ENCODE measurements around the gene RSRC2. TPM values are rescaled to one million over a fixed set of nuclear protein-coding genes. Genes with fewer than 3 reads are reported as not detected.
"Not testable (repeated sequence)": the region's sequence is repeated elsewhere in the genome, so short reads cannot be mapped to it uniquely, and the experiment has no call there.

Gene RSRC2
- 32.8 TPM for total RNA-seq
- long read RNA-seq, transcript RSRC2-201 (10 exons, 3,520 nt), result major isoform, 5 of 26 reads
- long read RNA-seq, partial matches to known transcripts, result 1 of 26 reads
- long read RNA-seq, other reads (novel, unspliced or antisense), result 19 of 26 reads

DNA sequence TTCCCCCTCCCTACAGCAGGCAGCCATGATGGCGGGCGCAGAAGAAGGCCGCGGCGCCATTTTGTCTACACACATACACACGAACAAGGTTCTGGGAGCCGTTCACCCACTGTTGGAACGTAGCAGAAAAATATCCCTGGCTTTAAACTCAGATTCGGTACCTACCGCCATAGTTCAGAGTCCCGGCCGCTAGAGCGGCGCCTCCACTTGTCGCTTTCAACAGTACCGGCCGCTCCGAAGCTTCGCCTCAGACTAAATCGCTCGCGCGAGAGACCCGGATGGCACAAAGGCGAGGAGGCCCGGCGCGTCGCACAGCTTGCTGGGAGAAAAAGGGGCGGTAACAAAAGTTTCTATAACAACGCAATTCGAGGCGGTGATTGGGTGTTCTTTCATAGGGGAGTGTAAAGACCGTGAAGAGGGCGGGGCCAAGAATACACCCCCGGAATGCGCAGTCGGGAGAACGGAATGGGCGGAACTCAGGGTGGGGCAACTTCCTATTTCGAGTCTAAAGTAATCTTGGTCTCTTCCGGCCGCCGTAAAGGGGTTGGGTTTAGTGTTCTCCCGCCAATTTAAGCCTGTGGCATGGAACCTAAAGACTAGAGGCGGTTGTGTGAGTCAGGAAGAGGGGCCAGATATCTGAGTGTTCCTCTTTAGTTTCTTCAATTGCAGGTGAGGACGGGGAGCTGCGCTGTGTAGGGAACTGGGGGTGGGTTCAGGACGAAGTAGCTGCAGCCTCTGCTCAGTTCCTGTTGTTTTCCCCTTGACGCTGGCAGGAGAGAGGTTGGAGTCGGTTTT, at the start of gene RSRC2, which contains the start of gene KNTC1:
RSRC2 (minus strand) TSS at position 254 of the 795 bp plus-strand sequence; CDS start at position 171, 83 bp downstream.
KNTC1 (plus strand) TSS at position 567 of the 795 bp plus-strand sequence. CDS start 2,815 bp downstream, outside the sequence.
- peak; percentile 97 for DNase-seq (ENCODE audit: missing footprints)
- intact Hi-C loops (cut with DNase I), result loop anchor here (2.0 kb wide), 3 partner anchors 26 to 302 kb away; partner anchors contain the start of genes DENR and ZCCHC8
- ATAC-seq, result peak; percentile 99

GRCh38 chr12:122571821-122572220, 45.1 kb upstream of the RSRC2 start:
- DNase-seq (ENCODE audit: missing footprints) (no peak), ATAC-seq (no peak)
- intact Hi-C loops (cut with DNase I), result no loop called here

DNA sequence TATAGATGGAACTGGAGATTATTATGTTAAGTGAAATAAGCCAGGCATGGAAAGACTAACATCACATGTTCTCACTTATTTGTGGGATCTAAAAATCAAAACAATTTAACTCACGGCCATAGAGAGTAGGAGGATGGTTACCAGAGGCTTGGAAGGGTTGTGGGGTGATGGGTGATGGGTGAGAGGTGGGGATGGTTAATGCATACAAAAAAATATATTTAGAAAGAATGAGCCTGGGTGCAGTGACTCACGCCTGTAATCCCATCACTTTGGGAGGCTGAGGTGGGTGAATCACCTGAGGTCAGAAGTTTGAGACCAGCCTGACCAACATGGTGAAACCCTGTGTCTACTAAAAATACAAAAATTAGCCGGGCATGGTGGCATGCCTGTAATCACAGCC, 43.3 kb upstream of the RSRC2 start:
- DNase-seq (ENCODE audit: missing footprints); ATAC-seq; intact Hi-C loops (cut with DNase I): not testable (repeated sequence)

DNA sequence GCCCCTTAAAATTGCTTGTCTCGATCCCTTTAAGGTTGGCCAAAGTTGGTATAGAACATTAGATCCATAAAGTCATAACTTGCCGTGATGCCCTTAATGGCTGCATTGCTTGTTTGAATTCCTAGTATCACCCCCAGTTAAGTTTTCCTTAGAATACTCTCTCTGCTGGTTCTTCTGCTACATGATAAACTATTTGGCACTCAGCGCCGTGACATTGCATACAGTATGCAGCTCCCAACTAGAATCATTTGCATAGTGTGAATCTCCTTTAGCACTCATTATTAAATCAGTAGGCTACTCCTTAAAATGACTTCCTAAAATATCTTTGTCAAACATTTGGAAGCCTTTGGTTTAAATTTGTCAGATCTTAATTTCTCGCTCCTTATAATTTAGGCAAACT, 42.6 kb upstream of the RSRC2 start:
- no peak for ATAC-seq
- no peak for DNase-seq (ENCODE audit: missing footprints)
- intact Hi-C loops (cut with DNase I), result no loop called here

GRCh38 chr12:122566816-122567215, 40.1 kb upstream of the RSRC2 start:
- DNase-seq (ENCODE audit: missing footprints); intact Hi-C loops (cut with DNase I); ATAC-seq: not testable (repeated sequence)

GRCh38 chr12:122563361-122563760, 36.6 kb upstream of the RSRC2 start:
- DNase-seq (ENCODE audit: missing footprints) (no peak), ATAC-seq (no peak)
- intact Hi-C loops (cut with DNase I), result no loop called here

GRCh38 chr12:122560138-122560537, 33.4 kb upstream of the RSRC2 start:
- intact Hi-C loops (cut with DNase I), result no loop called here

GRCh38 chr12:122558745-122559641, 32.3 kb upstream of the RSRC2 start:
- intact Hi-C loops (cut with DNase I), result no loop called here
- no peak for DNase-seq (ENCODE audit: missing footprints)
- ATAC-seq, result no peak

More at GRCh38 chr12:122560138-122560537, 33.4 kb upstream of the RSRC2 start:
- DNase-seq (ENCODE audit: missing footprints) (no peak), ATAC-seq (no peak)

GRCh38 chr12:122547330-122547729, 20.6 kb upstream of the RSRC2 start:
- intact Hi-C loops (cut with DNase I), result no loop called here
- ATAC-seq, result no peak

GRCh38 chr12:122545855-122546254, 19.1 kb upstream of the RSRC2 start:
- intact Hi-C loops (cut with DNase I), result no loop called here
- ATAC-seq, result no peak
- no peak for DNase-seq (ENCODE audit: missing footprints)

More at GRCh38 chr12:122547330-122547729, 20.6 kb upstream of the RSRC2 start:
- DNase-seq (ENCODE audit: missing footprints), result no peak

DNA sequence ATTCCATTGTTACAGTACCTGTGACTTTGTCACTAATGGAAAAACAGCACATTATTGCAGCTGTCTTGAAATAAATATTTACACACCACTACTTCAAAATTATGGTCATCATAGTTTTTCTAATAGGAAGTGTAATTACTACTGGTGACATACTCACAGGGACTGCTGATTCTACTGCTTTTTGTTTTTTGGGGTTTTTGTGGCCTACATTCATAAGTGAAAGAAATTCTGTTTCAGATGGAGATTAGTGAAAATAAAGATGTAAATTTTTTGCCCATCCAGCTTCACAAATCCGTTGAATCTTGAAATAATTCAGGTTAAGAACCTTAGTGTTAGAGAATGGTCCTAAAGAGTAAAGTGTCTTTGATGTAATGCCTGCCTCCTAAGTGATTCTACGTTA, 17.8 kb upstream of the RSRC2 start:
- DNase-seq (ENCODE audit: missing footprints) (no peak), ATAC-seq (no peak)
- intact Hi-C loops (cut with DNase I), result no loop called here

DNA sequence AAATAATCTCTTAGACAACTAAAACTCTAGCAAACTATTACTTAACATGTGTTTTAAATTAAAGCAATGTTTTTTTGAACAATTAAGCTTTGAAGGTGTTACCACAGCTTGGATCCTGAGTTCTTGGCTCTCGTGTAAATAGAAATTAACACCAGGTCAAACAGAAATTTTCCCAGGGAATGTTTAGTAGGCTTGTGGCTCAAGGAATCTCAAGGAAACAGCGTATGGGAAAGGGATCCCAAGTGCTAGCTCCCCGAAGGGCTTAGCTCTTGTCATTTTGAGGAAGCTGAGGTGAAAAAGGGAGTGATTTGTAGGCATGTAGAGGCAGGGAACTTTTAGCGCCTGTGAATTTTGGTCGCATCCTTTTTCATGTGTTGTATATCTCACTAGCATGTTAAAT, 11.8 kb upstream of the RSRC2 start:
- DNase-seq (ENCODE audit: missing footprints) (no peak), ATAC-seq (no peak)
- intact Hi-C loops (cut with DNase I), result no loop called here

DNA sequence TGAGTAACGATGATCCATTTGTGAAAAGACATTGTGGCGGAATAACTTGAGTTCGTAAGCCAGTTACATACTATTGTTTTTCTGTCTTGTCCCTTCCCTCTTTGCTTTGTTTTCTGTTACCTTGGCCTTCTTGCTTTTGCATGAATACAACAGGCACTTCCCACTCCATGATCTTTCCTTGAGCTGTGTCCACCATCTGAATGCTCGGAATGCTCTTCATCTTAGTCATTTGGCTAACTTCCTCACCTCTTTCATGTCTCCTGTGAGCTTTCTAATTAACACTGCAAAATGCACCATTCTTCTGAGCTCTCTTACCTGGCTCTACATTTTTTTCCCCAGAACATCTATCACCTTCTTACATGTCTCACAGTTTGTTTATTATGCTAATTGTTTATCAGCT, 10.3 kb upstream of the RSRC2 start:
- intact Hi-C loops (cut with DNase I), result no loop called here
- DNase-seq (ENCODE audit: missing footprints), result no peak
- ATAC-seq, result no peak

GRCh38 chr12:122533856-122534255, 7.1 kb upstream of the RSRC2 start:
- DNase-seq (ENCODE audit: missing footprints) (no peak), ATAC-seq (no peak)
- intact Hi-C loops (cut with DNase I), result no loop called here

DNA sequence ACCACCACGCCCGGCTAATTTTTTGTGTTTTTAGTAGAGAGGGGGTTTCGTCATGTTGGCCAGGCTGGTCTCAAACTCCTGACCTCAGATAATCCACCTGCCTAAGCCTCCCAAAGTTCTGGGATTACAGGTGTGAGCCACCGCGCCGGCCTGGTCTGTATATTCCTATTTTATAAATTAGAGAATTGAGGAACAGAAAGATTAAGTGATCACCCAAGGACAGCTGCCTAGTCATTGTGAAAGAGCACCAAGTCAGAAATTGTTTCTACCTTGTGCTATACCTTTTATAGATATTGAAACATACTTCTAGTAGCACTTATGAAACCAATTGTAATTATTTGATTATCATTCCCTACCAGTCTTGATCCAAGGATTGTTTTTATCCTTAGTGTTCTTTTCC, 2.3 kb upstream of the RSRC2 start:
- DNase-seq (ENCODE audit: missing footprints) (no peak), ATAC-seq (no peak)
- intact Hi-C loops (cut with DNase I), result no loop called here

DNA sequence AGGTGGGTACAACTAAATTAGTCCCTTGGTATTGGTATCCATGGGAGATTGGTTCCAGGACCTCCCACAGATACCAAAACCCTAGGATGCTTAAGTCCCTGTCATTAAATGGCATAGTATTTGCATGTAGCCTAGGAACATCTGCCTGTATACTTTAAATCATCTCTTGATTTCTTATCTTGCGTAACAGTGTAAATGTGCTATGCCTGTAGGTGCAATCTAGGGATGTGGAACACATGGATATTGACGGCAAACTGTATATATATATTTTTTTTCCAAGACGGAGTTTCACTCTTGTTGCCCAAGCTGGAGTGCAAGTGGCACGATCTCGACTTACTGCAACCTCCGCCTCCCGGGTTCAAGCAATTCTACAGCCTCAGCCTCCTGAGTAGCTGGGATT, 1.8 kb upstream of the RSRC2 start:
- intact Hi-C loops (cut with DNase I), result no loop called here
- no peak for DNase-seq (ENCODE audit: missing footprints)
- ATAC-seq, result no peak

- intact Hi-C loops (cut with DNase I), result loop anchor here (2.0 kb wide), 3 partner anchors 27 to 303 kb away; partner anchors contain the start of genes DENR and ZCCHC8
- DNase-seq (ENCODE audit: missing footprints) (peak; percentile 62), ATAC-seq (no peak)
Observed at GRCh38 chr12:122527478-122527944, 775 bp upstream of the RSRC2 start.

GRCh38 chr12:122523846-122524718, 2.7 kb downstream of the RSRC2 start:
- intact Hi-C loops (cut with DNase I), result loop anchor here (5.0 kb wide), 1 partner anchor 42 kb away; no protein-coding TSS in a partner anchor
- DNase-seq (ENCODE audit: missing footprints) (no peak), ATAC-seq (no peak)

All from Right ventricle myocardium inferior (tissue), 1 donor.